Esophagus squamous epithelium (tissue), 4 donors: ENCODE results near the gene CDC40.
"Not testable (repeated sequence)": the region's sequence is repeated elsewhere in the genome, so short reads cannot be mapped to it uniquely, and the experiment has no call there.

Experiments
- POLR2A ChIP-seq, 4 donors: fragments of 450-650 bp; IDR thresholded peaks; one replicate each; pipeline ENCODE4 v1.6.1; 2017; ENCODE audit warnings: antibody characterized with exemption in 4 of 4, mild to moderate bottlenecking in 4 of 4, moderate library complexity in 3 of 4
- TF ChIP-seq, protein P1 (sequence below), 6 experiments: fragments of 450-650 bp in 4 of 6; fragments of 200-600 bp in 2 of 6; sonication (generic) in 2 of 6; IDR thresholded peaks; one replicate each; pipeline ENCODE4 v1.5.1; 2016 to 2019; ENCODE audit warnings: antibody characterized with exemption in 6 of 6, mild to moderate bottlenecking in 4 of 6, moderate library complexity in 4 of 6

DNA sequence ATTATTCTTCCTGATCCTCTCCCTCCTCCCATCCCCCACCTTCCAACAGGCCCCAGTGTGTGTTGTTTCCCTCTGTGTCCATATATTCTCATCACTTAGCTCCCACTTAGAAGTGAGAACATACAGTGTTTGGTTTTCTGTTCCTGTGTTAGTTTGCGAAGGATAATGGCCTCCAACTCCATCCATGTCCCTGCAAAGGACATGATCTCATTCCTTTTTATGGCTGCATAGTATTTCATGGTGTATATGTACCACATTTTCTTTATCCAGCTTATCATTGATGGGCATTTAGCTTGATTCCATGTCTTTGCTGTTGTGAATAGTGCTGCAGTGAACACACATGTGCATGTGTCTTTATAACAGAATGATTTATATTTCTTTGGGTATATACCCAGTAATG is 55.8 kb downstream of the CDC40 start:
- TF ChIP-seq, protein P1, sequence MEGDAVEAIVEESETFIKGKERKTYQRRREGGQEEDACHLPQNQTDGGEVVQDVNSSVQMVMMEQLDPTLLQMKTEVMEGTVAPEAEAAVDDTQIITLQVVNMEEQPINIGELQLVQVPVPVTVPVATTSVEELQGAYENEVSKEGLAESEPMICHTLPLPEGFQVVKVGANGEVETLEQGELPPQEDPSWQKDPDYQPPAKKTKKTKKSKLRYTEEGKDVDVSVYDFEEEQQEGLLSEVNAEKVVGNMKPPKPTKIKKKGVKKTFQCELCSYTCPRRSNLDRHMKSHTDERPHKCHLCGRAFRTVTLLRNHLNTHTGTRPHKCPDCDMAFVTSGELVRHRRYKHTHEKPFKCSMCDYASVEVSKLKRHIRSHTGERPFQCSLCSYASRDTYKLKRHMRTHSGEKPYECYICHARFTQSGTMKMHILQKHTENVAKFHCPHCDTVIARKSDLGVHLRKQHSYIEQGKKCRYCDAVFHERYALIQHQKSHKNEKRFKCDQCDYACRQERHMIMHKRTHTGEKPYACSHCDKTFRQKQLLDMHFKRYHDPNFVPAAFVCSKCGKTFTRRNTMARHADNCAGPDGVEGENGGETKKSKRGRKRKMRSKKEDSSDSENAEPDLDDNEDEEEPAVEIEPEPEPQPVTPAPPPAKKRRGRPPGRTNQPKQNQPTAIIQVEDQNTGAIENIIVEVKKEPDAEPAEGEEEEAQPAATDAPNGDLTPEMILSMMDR (IDR thresholded peaks at IDR 0.05) = not testable (repeated sequence)
- not testable (repeated sequence) for TF ChIP-seq POLR2A (IDR thresholded peaks at IDR 0.05)
